ENCODE measurements around the gene MCAM. TPM values are rescaled to one million over a fixed set of nuclear protein-coding genes. Genes with fewer than 3 reads are reported as not detected.
A peak's percentile ranks its signal among the peaks of the same experiment; 100 is the strongest.

Gene MCAM
- total and polyA plus RNA-seq, 8 donors, result 11.2 to 46.7 (median 21.1) TPM

GRCh38 chr11:119352857-119353260 lies 35.9 kb upstream of the MCAM start:
- 7 to 14% methylated on average over 4 of the region's 4 CpGs for WGBS, 2 donors
- H3K4me1 ChIP-seq, result peaks cover 0 to 11% (median 5%) of the 10 kb centered on the region in 3 donors
- no peaks in the 10 kb centered on the region for H3K27me3 ChIP-seq
- DNase-seq (peak; percentile 45 to 88 (median 76)), FAIRE-seq (no peak), ATAC-seq (peak; percentile 84 to 94 (median 90))
- no peak for TF ChIP-seq CTCF (IDR thresholded peaks at IDR 0.05)
- no peak overlapping the region for H3K4me3 ChIP-seq
- H3K27ac ChIP-seq, result peak overlapping the region; percentile 6 to 67 (median 52)
- no peaks in the 10 kb centered on the region for H3K9me3 ChIP-seq
- peaks cover 0 to 20% (median 9%) of the 10 kb centered on the region in 3 donors for H3K36me3 ChIP-seq
- intact Hi-C loops (cut with DNase I), result no loop called here

- H3K27ac ChIP-seq, result no peak overlapping the region
- 44 to 79% methylated on average over 1 to 2 of the region's 2 CpGs for WGBS, 2 donors
- peaks cover 0 to 11% (median 5%) of the 10 kb centered on the region in 3 donors for H3K4me1 ChIP-seq
- no peaks in the 10 kb centered on the region for H3K27me3 ChIP-seq
- TF ChIP-seq CTCF (IDR thresholded peaks at IDR 0.05), result no peak
- intact Hi-C loops (cut with DNase I), result no loop called here
- no peak for DNase-seq
- H3K4me3 ChIP-seq, result no peak overlapping the region
- no peaks in the 10 kb centered on the region for H3K9me3 ChIP-seq
- peaks cover 0 to 6% (median 1%) of the 10 kb centered on the region in 3 donors for H3K36me3 ChIP-seq
- ATAC-seq, result no peak
- FAIRE-seq, result no peak
Measured at GRCh38 chr11:119351232-119351631, 34.3 kb upstream of the MCAM start.

- no peak for ATAC-seq
- DNase-seq, result no peak
- WGBS, 2 donors, result 83 to 85% methylated on average over 6 of the region's 6 CpGs
- H3K36me3 ChIP-seq, result no peaks in the 10 kb centered on the region
- H3K4me1 ChIP-seq, result peaks cover 0 to 11% (median 5%) of the 10 kb centered on the region in 3 donors
- no peak for FAIRE-seq
- intact Hi-C loops (cut with DNase I), result no loop called here
- no peak overlapping the region for H3K27ac ChIP-seq
- no peaks in the 10 kb centered on the region for H3K9me3 ChIP-seq
- H3K4me3 ChIP-seq, result no peak overlapping the region
- no peak for TF ChIP-seq CTCF (IDR thresholded peaks at IDR 0.05)
- no peaks in the 10 kb centered on the region for H3K27me3 ChIP-seq
Measured at GRCh38 chr11:119350302-119350701, 33.4 kb upstream of the MCAM start.

GRCh38 chr11:119347940-119348605 lies 31.1 kb upstream of the MCAM start:
- DNase-seq, result no peak

More at GRCh38 chr11:119347940-119348605, 31.1 kb upstream of the MCAM start:
- ATAC-seq (no peak), FAIRE-seq (no peak)
- no peak for TF ChIP-seq CTCF (IDR thresholded peaks at IDR 0.05)
- Histone ChIP-seq H3K4me3 (no peak overlapping the region), H3K9me3 (no peaks in the 10 kb centered on the region), H3K36me3 (no peaks in the 10 kb centered on the region), H3K4me1 (peaks cover 0 to 3% (median 1%) of the 10 kb centered on the region in 3 donors), H3K27ac (no peak overlapping the region), H3K27me3 (no peaks in the 10 kb centered on the region)
- WGBS, 2 donors, result 82 to 84% methylated on average over 16 of the region's 16 CpGs
- intact Hi-C loops (cut with DNase I), result no loop called here

All from pancreas (tissue), 10 donors.